ENCODE measurements around the gene DES.
A peak's percentile ranks its signal among the peaks of the same experiment; 100 is the strongest.

Gene DES

DNA sequence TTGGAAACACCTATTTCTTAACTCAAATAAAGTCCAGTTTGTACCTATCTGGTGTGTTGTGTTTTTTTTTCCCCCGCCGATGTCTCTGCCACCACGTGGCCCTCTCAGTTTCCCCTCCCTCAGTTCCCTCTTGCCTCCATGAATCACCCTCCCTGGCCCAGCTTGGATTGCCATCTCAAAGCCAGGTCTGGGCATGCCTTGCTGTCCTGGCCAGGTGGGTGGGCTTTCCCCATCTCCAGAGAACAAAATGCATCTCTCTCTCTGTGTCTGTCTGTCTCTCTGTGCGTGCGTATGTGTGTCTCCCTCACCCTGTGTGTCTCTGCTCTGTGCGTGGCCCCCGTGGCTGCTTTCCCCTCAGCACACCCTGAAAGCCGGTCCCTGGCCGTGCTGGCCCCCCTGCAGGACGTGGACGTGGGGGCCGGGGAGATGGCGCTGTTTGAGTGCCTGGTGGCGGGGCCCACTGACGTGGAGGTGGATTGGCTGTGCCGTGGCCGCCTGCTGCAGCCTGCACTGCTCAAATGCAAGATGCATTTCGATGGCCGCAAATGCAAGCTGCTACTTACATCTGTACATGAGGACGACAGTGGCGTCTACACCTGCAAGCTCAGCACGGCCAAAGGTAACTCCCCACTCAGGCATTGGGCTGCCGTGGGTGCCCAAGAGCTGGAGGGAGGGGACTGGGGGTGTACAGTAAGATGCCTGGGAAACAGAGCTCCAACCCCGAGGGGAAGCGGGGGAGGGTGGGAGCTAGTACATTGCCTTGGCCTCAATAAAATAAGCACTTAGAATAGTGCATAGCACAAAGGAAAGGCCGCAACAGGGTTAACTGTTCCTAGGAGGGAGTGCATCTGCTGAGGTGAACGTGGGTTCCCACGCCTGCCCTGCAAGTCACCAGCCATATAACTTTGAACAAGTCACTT is 48.9 kb downstream of the DES start:
- DNase-seq, result no peak
- TF ChIP-seq POLR2A (IDR thresholded peaks at IDR 0.05; ENCODE audit: low read length) (no peak), GATA1 (IDR thresholded peaks at IDR 0.05; ENCODE audit: low read depth, low read length) (no peak)

DNA sequence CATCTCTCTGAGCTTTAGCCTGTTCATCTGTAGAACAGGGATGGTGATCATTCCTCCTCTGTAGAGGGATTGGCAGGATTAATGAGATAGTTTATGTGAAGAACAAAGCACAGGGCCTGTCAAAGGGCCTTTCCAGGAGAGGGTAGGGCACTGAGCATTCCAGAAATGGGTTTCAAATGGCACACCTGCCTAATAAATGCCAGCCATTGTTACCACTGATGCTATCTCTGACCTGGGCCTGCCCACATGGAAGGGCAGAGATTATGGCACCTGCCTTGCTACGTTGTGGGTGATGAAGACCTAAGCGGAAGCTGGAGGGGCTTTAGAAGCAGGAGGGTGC is 49.5 kb downstream of the DES start:
- TF ChIP-seq POLR2A (IDR thresholded peaks at IDR 0.05; ENCODE audit: low read length), result no peak
- TF ChIP-seq GATA1 (IDR thresholded peaks at IDR 0.05; ENCODE audit: low read depth, low read length), result no peak
- no peak for DNase-seq

DNA sequence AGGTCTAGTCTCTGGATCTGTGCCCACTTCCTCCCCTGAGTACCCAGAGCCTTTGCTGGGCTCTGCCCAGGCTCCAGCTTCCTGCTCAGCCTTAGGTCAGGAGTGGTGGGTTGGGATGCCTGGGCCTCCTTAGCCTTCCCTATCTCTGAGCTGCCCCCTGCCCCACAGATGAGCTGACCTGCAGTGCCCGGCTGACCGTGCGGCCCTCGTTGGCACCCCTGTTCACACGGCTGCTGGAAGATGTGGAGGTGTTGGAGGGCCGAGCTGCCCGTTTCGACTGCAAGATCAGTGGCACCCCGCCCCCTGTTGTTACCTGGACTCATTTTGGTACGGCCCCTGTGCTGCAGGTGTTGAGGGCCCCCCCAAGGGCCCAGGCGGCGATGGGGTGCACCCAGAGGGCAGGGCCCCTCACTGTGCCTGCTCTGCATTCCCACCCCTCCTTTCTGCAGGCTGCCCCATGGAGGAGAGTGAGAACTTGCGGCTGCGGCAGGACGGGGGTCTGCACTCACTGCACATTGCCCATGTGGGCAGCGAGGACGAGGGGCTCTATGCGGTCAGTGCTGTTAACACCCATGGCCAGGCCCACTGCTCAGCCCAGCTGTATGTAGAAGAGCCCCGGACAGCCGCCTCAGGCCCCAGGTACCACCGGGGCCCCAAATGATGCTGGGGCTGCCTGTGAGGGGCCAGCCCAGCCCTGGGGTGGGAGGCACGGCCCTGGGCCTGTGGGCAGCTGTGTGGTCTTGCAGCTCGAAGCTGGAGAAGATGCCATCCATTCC is 50.4 kb downstream of the DES start:
- no peak for DNase-seq
- TF ChIP-seq POLR2A (IDR thresholded peaks at IDR 0.05; ENCODE audit: low read length) (no peak), GATA1 (IDR thresholded peaks at IDR 0.05; ENCODE audit: low read depth, low read length) (no peak)

GRCh38 chr2:219469186-219469724 is 51.1 kb downstream of the DES start:
- TF ChIP-seq POLR2A (IDR thresholded peaks at IDR 0.05; ENCODE audit: low read length) (no peak), GATA1 (IDR thresholded peaks at IDR 0.05; ENCODE audit: low read depth, low read length) (no peak)

GRCh38 chr2:219470429-219470828 is 52.3 kb downstream of the DES start:
- no peak for TF ChIP-seq POLR2A (IDR thresholded peaks at IDR 0.05; ENCODE audit: low read length)
- DNase-seq, result peak; percentile 15 to 57

More at GRCh38 chr2:219469186-219469724, 51.1 kb downstream of the DES start:
- peak; percentile 33 to 34 for DNase-seq

GRCh38 chr2:219471476-219472371 is 53.5 kb downstream of the DES start:
- no peak for DNase-seq
- no peak for TF ChIP-seq POLR2A (IDR thresholded peaks at IDR 0.05; ENCODE audit: low read length)
- TF ChIP-seq GATA1 (IDR thresholded peaks at IDR 0.05; ENCODE audit: low read depth, low read length), result no peak

DNA sequence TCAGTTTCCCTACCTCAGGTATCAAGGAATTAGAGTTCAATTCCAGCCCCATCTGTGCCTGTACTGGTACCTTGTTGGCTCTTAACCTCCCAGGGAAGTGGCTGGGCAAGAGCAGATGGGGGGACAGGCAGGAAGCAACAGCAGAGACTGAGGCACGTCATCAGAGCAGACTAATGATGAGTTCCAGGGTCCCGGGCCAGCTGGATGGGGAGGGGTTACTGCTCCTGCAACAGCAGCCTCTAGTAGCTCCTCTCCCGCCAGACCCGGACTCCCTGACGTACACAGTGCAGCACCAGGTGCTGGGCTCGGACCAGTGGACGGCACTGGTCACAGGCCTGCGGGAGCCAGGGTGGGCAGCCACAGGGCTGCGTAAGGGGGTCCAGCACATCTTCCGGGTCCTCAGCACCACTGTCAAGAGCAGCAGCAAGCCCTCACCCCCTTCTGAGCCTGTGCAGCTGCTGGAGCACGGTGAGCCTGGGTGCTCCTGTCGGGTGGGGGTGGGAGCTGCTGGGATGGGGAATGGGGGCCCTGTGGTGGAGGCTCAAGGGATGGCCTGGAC is 54.5 kb downstream of the DES start:
- DNase-seq, result no peak

DNA sequence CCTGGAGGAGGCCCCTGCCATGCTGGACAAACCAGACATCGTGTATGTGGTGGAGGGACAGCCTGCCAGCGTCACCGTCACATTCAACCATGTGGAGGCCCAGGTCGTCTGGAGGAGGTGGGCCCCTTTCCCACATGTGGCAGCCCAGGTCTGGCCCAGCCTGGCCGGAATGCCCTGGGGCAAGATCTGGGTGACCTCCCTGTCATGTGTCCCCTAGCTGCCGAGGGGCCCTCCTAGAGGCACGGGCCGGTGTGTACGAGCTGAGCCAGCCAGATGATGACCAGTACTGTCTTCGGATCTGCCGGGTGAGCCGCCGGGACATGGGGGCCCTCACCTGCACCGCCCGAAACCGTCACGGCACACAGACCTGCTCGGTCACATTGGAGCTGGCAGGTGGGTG is 55.3 kb downstream of the DES start:
- DNase-seq, result no peak
- no peak for TF ChIP-seq GATA1 (IDR thresholded peaks at IDR 0.05; ENCODE audit: low read depth, low read length)
- no peak for TF ChIP-seq POLR2A (IDR thresholded peaks at IDR 0.05; ENCODE audit: low read length)

More for the DNA sequence above, 54.5 kb downstream of the DES start:
- no peak for TF ChIP-seq GATA1 (IDR thresholded peaks at IDR 0.05; ENCODE audit: low read depth, low read length)
- no peak for TF ChIP-seq POLR2A (IDR thresholded peaks at IDR 0.05; ENCODE audit: low read length)

DNA sequence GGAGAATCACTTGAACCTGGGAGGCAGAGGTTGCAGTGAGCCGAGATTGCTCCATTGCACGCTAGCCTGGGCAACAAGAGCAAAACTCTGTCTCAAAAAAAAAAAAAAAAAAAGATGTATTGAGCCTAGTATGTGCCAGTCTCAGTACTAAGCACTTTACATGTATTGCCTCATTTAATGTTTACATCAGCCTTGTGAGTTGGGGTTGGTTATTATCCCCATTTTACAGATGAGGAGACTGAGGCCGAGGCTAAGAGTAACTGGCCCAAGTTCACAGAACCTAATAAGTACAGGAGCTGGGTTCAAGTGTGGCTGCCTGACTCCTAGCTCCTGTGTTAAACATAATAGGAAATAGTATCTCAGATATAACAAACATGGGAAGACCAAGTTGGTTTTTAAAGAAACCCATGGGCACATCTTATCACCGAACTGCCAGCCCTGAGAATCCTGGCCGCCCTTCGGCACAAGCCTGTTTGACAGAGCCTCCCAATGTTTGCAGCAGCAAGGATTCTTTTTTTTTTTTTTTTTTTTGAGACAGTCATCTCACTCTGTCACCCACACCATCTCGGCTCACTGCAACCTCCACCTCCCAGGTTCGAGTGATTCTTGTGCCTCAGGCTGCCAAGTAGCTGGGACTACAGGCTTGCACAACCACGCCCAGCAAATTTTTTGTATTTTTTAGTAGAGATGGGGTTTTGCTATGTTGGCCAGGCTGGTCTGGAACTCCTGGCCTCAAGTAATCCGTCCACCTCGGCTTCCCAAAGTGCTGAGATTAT is 56.3 kb downstream of the DES start:
- TF ChIP-seq POLR2A (IDR thresholded peaks at IDR 0.05; ENCODE audit: low read length), result no peak
- no peak for TF ChIP-seq GATA1 (IDR thresholded peaks at IDR 0.05; ENCODE audit: low read depth, low read length)

DNA sequence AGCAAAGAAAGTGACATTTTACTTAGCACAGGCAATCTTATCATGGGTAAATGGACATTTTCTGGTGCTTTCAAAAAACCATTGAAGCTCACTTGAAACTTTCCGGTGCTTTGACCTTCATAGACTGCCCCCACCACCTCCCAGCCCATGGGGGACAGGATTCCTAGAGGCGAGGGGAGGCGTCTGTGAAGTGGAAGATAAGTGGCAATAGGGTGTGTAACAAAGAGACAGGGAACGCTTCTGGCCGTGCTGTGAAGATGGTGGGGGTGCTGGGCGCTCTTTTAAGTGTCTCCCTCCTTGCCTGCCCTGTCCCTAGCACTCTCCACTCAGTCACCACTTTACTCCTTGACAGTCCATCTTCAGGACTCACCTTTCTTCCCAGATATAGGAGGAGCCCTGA is 57.1 kb downstream of the DES start:
- peak; percentile 21 to 47 for DNase-seq

More for the DNA sequence above, 56.3 kb downstream of the DES start:
- no peak for DNase-seq

DNA sequence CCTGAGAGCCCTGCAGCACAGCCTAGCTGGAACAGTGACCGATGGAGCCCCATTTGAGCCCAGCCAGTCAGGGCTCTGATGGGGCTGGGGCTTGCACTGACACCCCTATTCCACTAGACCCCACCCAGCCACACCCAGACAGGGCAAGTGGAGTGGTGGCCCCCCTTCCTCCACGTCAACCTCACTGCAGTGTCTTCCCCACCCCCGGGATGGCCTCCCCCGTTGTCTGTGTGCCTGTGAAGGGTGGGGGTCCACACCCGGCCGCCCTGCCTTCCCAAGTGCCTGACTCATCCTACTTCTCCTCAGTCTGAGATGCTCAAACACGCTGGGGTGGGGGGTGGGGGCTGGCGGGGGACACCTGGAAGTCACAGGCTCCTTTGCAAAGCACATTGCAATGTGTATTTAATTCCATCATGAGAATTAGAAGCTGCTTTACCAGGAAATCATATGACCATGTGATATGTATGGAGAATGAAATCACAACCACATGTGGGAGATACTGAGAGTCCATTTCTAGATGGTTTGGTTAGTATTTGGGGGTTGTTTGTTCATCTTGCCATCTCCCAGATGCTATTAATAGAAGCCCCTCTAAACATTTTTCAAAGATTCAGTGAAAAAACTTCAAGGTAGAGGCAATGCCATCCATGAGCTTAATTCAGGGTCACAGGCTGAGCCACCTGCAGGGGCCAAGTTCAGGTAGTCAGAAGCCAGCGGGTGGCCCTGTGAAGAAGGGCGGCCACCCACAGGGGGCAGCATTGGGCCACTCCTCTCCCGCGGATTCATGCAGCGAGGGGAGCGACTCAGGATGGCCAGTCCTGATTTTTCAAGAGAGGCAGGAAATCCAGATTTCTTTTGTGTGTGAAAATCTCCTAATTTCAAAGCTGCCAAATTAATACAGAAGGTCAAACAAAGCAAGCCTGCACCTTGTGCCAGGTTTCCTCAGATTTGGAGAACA is 57.8 kb downstream of the DES start:
- peak; percentile 65 to 85 for DNase-seq
- TF ChIP-seq POLR2A (IDR thresholded peaks at IDR 0.05; ENCODE audit: low read length) (no peak), GATA1 (IDR thresholded peaks at IDR 0.05; ENCODE audit: low read depth, low read length) (no peak)

More for the DNA sequence above, 57.1 kb downstream of the DES start:
- TF ChIP-seq POLR2A (IDR thresholded peaks at IDR 0.05; ENCODE audit: low read length) (no peak), GATA1 (IDR thresholded peaks at IDR 0.05; ENCODE audit: low read depth, low read length) (no peak)

Measured in erythroblast (primary cell).